HG03342 (cell line): ENCODE data around the gene IL37.
"Not testable (repeated sequence)": the region's sequence is repeated elsewhere in the genome, so short reads cannot be mapped to it uniquely, and the experiment has no call there.

Source experiments
- ATAC-seq: cut with Tn5 transposase; IDR thresholded peaks from one replicate; pipeline ENCODE4 v1.9.1; 2021; ENCODE audit warnings: mild to moderate bottlenecking, moderate library complexity; ENCODE audit not compliant: unreplicated experiment

The IL37 gene

GRCh38 chr2:112920923-112921532 lies 10.1 kb downstream of the IL37 start:
- ATAC-seq = no peak

GRCh38 chr2:112921982-112922381 lies 11.0 kb downstream of the IL37 start:
- ATAC-seq = no peak

GRCh38 chr2:112923237-112923966 lies 12.4 kb downstream of the IL37 start:
- no peak for ATAC-seq

GRCh38 chr2:112923967-112924338 lies 13.0 kb downstream of the IL37 start:
- no peak for ATAC-seq

GRCh38 chr2:112924360-112924759 lies 13.4 kb downstream of the IL37 start:
- no peak for ATAC-seq

GRCh38 chr2:112924821-112925220 lies 13.9 kb downstream of the IL37 start:
- ATAC-seq = no peak

- ATAC-seq = no peak
Measured at GRCh38 chr2:112926707-112927106, 15.7 kb downstream of the IL37 start.

GRCh38 chr2:112927745-112928144 lies 16.8 kb downstream of the IL37 start:
- no peak for ATAC-seq

- no peak for ATAC-seq
Measured at GRCh38 chr2:112933261-112933660, 22.3 kb downstream of the IL37 start.

- ATAC-seq = not testable (repeated sequence)
Measured at GRCh38 chr2:112934117-112934516, 23.2 kb downstream of the IL37 start.

GRCh38 chr2:112936927-112937232 lies 25.9 kb downstream of the IL37 start:
- no peak for ATAC-seq

GRCh38 chr2:112938904-112939303 lies 27.9 kb downstream of the IL37 start:
- ATAC-seq = no peak

GRCh38 chr2:112939425-112939824 lies 28.5 kb downstream of the IL37 start:
- no peak for ATAC-seq

GRCh38 chr2:112940859-112941625 lies 30.1 kb downstream of the IL37 start:
- no peak for ATAC-seq

GRCh38 chr2:112941753-112942653 lies 31.0 kb downstream of the IL37 start:
- peak; percentile 81 for ATAC-seq

GRCh38 chr2:112942654-112943002 lies 31.7 kb downstream of the IL37 start:
- ATAC-seq = no peak

- ATAC-seq = no peak
Measured at GRCh38 chr2:112944971-112945370, 34.0 kb downstream of the IL37 start.

GRCh38 chr2:112946086-112946485 lies 35.1 kb downstream of the IL37 start:
- no peak for ATAC-seq

- ATAC-seq = no peak
Measured at GRCh38 chr2:112947374-112947773, 36.4 kb downstream of the IL37 start.

GRCh38 chr2:112949456-112949855 lies 38.5 kb downstream of the IL37 start:
- no peak for ATAC-seq

GRCh38 chr2:112954364-112954763 lies 43.4 kb downstream of the IL37 start:
- ATAC-seq = no peak
